NCI-H2227 treated with DMSO at 0.1 percent for 48 hours (cell line): ENCODE results near the gene AGPAT2.
A peak's percentile ranks its signal among the peaks of the same experiment; 100 is the strongest.
"Not testable (repeated sequence)": the region's sequence is repeated elsewhere in the genome, so short reads cannot be mapped to it uniquely, and the experiment has no call there.

Experiments used
- DNase-seq: peaks from one replicate; lab custom pipeline; 2025; lab: John Stamatoyannopoulos, UW

The AGPAT2 gene

DNA sequence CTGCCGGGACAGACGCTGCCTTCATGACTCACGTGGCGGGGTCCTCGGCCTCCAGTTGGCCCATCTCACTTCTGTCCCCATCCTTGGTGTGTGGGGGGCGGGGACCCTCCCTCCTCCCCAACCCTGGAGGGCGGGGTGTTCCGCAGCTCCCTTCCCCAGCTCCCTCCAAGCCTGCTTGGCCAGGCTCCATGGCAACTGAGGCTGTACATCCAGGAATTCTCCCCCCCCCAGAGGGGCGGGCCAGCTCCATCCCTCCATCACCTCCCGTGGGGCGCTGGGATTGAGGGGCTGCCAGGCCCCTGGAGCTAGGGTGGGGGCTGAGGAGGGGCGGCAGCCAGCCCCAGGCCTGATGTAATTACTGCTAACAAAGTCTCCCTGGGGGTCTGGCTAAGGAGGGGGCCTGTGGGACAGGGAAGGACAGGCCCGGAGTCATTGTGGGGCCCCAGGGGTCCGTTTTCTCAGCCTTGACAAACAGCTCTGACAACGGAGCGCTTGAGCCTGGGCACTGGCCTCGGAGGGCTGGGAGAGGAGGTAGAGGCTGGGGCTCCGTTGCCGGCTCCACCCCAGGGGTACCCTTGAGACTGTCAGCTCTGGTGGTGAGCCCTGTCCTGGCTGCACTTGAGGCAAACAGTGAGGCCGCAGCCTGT, 33.1 kb upstream of the AGPAT2 start:
- DNase-seq, result peak; percentile 40

DNA sequence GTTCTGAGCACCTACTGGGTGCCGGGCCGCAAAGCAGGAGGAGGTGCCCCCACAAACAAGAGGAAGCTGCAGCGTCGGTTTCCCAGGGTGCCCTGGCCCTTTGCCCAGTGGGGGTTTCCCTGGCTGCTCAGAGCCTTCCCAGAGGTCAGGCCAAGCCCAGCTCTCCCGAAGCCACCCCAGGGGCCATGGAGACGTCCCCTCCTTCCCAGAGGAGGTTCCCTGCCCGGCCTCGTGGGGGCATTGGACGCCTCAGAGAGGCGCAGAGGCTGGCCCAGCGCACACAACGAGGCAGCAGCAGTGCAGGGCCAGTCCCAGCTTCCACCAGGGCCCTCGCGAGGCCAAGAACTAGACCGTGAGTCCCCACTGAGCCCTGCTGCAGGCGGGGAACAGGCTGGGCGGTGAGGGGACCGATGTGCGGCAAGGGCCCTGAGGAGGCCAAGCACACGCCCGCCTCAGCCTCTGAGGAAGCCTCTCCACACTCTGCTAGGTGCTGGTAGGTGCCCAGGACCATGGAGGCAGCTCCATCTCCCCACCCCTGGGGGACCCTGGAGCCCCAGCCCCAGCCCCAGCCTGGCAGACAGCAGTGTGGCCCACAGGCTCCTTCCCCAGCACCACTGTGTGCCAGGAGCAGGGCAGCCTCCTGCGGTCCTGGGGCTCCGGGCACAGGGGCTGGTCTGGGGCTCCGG, 32.1 kb upstream of the AGPAT2 start:
- no peak for DNase-seq

DNA sequence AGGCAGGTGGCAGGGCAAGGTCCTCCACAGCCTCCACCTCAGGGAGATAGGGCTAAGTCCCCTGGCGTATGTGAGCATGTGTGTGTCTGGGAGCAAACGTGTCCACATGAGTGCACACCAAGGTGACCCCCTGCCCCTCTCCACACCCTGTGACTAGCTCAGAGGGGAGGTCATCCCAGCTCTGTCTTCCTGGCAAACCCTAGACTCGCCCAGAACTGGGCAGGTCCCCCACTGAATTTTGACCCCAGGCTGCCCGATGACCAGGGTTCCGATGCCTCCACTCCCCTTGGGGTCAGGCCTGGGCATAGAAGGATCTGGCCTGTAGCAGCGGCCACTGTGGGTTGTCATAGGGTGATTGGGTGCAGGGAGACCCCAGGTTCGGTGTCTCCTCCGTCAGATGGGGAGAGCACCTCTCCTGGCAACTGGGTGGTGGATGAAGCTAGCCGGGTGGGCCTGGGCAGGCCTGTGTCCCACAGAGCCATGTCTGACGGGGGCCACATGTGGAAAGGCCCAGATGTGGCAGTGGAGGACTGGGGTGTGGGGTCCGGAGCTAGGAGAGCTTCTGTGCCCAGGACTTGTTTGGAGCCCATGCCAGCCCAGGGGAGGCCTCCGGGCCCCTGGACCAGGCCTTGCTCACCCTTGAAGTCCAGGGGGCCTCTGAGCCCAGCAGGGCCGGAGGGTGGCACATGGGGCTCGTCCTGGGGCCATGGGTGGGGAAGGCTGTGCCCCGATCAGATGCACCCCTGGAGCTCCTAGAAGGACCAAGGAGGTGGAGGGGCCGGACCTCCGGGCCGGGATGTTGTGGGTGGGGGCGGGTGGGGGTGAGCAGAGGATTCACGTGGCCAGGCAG, 31.3 kb upstream of the AGPAT2 start:
- DNase-seq, result no peak

DNA sequence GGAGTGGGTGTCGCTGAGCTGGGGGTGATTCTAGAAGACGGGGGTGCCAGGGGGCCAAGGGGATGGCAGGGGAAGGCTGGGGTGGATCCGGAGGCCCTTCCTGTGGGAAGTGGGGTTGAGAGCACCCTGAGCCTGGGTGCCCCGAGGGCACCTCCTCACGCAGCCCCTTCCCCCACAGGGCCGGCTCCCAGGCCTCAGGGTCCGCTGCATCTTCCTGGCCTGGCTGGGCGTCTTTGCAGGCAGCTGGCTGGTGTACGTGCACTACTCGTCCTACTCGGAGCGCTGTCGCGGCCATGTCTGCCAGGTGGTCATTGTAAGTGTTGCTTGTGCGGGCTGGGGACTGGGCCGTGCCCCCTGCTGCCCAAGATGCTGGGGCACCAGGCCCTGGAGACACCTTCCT, 30.1 kb upstream of the AGPAT2 start:
- no peak for DNase-seq

DNA sequence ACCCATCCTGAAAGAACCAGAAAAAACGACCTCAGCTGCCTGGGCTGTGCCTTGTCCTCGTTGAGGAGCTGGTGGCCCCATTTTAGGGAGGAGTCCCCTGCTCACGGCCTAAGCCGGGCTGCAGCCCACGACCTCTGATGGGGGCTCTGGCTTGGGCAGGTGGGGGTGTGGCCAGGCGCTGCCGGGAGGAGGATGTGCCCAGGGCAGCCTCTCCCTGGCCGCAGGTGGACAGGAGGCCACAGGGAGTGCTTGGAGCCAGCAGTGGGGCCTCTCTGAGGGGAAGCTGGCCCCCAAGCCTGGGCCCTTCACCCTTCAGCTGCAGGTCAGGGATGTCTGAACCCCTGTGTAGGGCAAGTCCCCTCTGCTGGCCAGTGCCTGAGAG, 27.6 kb upstream of the AGPAT2 start:
- DNase-seq, result no peak

DNA sequence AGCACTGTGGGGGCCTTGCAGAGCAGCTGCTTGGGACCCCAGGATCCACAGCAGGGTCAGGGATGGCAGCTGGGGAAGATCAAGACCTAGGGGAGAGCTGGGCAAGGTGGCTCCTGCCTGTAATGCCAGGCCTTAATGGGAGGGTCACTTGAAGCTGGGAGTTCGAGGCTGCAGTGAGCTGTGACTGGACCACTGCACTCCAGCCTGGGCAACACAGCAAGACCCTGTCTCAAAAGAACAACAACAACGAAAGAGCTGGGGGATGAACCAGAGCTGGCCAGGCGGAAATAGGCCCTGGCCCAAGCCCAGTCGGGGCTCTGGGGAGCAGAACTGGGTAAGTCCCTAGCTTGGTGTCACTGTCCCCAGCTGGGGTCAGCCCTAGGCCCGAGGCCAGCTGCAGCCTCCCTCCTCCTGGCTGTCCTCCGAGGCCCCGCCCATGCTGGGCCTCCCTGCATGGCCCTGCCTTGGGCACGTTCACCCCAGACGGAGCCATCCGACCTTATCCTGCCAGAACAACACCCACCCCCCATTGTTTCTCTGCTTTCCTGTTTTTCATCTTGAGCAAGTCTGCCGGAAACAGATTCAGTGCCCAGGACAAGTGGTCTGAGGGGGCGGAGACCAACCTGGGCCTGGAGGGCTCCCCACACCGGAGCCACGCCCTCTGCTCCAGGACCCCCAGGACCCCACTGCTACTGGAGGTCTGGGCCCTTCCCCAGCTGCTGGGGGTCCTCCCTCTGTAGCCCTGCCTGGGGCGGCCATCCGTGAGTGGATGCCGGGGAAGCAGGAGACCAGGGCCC, 27.0 kb upstream of the AGPAT2 start:
- no peak for DNase-seq

DNA sequence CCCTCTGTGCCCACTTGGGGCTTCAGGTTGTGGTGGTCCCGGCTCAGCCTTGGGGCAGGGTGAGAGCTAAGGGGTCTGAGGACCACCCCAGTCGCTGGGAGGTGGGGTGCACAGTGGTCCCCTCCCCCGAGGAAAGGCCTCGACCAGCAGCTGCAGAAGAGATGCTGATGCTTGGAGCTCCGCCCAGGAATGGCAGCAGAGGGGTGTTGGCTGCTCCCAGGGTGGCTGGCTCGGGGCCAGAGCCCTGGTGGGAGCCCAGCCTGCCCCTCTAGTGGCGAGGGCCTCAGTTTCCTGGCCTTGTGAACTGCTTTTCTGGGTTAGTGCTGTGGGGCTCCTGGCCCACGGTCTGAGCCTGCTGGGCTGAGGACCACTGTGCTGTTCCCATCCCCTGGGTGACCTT, 26.3 kb upstream of the AGPAT2 start:
- DNase-seq, result no peak

DNA sequence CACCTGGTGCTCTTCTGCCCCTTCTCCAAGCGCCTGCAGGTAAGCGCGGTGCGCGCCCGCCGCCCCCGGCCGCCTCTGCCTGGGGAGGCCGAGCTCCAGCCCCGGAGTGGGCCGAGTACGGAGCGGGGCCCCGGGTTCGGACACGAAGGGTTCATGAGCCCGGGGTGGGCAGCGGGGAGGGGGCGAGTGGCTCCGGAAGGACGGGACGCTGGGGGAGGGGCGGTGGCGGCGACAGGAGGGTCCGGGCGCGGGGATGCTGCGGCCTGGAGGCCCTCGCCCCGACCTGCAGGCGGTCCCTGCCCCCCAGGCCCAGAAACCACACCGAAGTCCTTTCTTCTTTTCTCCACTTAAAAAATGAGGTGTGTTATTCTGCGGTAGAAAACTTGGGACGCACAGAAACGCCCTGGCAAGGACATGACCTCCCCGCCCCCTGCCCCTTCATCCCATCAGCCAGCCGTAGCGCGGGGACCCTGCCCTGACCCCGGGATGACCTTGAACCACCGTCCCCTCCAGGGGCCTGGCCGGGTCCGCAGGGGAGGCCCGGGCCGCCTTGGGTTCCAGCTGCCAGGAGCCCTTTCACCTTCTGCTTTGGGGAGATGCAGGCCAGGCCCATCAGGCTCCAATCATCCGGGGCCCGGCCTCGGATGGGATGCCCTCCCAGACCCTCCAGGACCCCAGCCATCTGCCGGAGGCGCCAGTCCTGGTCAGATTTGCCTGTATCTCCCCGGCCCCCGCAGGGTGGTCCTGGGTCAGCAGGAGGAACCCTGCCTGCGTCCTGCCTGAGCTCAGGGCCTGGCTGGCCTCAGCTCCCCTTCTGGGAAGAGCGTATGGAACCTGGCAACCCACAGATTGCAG, 25.7 kb upstream of the AGPAT2 start:
- DNase-seq, result no peak

DNA sequence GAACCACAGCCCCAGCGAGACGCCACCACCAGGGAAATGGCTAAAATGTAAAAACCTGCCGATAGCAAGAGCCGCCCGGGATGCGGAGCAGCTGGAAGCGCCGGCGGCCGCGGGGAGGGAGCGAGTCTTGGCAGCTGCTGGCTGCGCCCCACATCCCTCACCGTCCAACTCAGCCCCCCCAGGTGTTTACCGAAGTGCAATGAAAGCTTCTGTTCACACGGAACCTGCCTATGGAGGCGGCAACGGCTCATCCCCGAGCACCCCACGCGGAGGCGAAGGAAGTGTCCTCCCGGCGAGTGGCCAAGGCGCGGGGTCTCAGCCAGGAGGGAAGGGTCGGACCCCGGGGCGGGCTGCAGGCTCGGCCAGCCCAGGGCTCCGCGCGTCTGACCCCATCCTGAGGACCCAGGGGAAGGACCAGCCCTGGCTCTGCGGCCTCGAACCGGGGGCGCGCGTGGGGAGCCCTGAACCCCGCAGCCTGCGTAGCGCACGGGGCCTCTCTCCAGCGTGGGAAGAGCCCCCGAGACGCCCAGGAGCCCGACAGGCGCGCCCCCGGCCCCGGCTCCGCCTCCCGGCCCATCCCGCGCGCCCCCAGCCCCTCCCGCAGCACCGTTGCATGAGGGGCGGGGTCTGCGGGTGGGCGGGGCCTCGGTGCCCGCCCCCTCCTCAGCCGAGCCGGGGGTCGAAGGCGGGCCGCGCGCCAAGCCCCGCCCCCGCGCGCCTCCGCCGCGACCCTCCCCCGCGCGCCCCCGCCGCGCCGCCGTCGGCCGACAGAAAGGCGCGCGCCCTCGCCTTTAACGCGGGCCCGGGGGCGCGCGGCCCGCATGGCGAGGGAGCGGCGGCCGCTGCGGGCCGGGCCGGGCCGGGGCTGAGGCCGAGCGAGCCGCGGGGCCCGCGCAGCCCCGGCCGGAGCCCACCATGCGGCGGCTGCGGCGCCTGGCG, 24.8 kb upstream of the AGPAT2 start, which contains the start of gene DIPK1B:
DIPK1B (plus strand) TSS at position 822 of the 939 bp plus-strand sequence; CDS start at position 916, 94 bp downstream.
- peak; percentile 42 for DNase-seq

DNA sequence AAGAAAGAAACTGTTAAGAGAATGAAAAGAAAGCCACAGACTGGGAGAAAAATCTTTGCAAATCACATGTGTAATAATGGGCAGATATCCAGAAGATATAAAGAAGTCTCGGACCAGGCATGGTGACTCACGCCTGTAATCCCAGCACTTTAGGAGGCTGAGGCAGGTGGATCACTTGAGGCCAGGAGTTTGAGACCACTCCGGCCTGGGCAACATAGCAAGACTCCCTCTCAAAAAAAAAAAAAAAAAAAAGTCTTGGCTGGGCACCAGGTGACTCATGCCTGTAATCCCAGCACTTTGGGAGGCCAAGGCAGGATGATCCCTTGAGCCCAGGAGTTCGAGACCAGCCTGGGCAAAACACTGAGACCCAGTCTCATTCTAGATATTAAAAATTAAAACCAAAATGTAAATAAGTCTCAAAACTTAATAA, 24.0 kb upstream of the AGPAT2 start:
- not testable (repeated sequence) for DNase-seq

DNA sequence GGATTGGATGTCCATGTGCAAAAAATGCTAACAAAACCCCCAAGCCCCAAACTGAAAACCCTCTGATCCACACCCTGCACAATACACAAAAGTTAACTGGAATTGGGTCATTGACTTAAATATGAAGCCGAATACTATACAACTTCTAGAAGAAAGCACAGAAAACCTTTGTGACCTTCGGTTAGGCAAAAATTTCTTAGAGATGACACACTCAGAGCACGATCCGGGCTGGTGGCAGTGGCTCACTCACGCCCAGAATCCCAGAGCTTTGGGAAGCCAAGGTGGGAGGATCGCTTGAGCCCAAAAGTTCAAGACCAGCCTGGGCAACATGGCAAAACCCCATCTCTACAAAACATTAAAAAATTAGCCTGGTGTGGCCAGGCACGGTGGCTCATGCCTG, 23.3 kb upstream of the AGPAT2 start:
- no peak for DNase-seq

DNA sequence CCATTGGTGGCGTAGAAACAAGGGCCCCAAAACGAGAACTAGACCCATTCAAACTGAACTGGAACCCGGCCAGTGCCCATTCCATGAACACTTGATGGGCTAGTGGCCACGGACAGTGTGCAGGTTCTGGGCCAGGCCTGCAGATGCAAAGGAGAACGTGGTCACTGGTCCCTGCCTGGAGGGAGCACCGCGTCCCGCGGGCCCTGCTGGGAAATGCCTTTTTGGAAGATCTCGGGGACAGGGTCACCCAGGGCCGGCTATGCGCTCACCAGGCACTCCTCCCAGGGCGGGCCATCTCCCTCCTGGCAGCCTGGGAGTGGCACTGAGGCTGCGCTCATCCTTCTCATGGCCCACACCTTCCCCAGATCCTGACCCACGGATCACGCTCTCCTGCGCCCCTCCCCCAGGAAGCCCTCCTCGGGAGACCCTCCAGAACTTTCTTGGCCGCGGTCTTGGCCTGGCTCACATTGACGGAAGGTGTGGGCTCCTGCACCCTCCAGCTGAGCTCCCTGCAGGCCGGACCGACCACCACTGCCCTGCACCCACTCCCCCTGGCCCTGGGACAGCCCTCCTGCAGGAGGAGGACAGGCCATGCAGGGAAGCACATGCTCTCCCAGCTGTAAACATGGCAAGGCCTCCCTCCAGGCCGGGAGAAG, 22.3 kb upstream of the AGPAT2 start:
- DNase-seq, result no peak

DNA sequence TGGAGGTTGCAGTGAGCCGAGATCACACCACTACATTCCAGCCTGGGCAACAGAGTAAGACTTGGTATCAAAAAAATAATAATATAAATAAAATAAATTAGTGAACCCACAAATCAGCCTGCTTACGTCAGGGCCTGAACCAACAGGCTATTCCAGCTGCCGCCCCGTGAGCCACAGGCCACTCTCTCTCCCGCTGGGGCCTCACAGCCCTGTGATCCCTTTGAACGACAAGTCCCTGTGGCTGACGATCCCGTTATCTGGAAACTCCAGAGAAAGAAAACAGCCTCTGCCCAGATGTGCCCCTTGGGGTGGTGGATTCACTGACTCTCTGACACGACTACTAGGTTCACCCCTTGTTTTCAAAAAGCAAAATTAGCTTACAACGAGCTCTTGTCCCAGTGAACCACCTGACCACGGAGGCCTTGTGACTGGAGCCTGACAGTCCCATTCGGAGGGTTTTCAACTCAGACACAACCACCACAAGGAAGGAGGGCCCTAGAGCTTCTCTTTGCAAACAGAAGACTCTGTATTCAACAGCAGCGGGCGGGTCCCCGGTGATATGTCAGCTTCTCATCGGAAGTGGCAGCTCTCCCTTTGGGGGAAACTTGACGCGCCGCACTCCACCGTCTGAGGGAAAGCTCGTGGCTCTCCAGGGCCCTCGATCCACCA, 20.7 kb upstream of the AGPAT2 start:
- DNase-seq, result no peak

DNA sequence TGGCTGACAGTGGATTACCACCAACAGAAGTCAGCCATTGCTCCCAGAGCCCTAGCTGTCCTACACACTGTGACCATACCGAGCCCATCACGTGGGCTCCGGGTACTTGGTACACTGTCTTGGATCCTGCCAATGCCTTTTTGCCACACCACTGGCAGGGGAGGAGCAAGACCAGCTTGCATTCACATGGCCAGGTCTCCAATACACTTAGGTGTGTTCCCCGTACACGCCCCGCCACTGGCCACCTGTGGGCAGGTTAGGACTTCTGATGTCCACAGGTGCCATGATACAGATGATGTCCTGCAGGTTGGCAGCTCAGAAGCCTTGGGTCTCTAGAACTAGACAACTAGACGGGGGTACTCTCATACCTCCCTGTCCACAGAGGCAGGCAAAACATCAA, 19.8 kb upstream of the AGPAT2 start:
- no peak for DNase-seq

DNA sequence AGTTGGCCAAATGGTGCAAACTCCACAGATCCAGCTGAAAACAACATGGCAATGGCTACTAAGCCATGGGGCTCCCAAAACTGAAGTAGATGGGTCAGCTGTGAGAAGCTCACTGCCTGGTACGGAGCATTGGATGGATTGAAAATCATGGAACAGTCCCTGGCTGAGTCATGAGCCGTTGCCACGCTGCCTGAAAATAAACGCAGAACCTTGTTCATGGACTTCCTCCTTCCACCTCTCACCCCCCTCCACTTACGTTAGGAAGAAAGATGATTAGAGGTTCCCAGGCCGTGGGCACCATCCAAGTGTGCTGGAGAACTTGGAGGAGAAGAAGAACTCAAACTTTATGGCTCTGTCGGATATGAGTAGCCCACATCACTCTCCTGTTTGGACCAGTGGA, 18.3 kb upstream of the AGPAT2 start:
- no peak for DNase-seq

DNA sequence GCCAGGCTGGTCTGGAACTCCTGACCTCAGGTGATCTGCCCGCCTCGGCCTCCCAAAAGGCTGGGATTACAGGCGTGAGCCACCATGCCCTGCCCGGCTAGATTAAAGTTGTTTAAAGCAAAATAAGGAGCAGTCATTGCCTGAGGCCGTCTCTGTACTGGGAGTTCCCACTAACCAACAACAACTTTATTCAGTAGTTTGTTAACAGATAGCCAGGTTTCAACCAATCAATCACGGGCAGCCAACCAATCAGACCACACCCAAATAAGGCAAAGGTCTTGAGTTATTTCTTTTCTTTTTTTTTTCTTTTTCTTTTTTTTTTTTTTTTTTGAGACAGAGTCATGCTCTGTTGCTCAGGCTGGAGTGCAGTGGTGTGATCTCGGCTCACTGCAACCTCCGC, 17.5 kb upstream of the AGPAT2 start:
- not testable (repeated sequence) for DNase-seq

DNA sequence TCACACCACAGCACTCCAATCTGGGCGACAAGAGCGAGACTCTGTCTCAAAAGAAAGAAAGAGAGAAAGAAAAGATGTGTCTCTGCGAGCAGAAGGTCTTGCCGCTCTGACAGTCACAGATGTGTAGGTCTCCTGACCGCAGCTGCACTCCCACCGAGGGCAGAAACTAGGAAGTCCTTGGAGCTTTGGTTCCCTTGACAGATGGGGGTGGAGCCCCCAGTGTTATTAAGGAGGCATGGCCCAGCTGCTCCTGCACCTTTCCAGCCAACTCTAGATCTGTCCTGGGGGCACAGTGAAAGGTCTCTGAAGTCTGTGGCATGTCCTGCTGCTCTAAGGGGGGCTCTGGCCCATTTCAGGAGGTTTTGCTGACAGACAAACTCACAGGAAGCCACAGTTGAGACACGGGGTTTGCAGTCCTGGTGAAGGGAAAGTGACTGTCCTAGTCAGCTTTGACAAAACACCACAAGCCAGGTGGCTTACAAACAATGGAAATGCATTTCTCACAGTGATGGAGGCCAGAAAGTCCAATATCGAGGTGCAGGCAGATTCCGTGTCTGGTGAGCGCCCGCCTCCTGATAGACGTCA, 16.1 kb upstream of the AGPAT2 start:
- no peak for DNase-seq

DNA sequence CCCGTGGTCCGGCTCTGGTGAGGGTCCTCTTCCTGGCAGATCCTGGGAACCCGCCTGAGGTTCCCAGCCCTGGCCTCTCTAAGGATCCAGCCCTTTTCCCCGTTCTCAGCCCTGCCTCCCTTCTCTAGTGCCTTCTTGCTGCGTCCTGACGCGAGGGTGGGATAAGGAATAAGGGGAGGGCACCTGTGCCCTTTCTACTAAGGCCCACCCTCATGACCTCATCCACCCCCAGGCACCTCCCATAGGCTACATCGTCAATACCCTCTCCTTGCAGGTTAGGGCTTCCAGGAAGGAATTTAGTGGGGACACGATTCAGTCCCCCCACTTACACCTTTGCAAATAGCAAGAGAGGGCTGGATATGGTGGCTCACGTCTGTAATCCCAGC, 14.4 kb upstream of the AGPAT2 start:
- no peak for DNase-seq
